Upper lobe of right lung (tissue), 1 donor: ENCODE measurements around the gene ATP8A1. TPM values are rescaled to one million over a fixed set of nuclear protein-coding genes. Genes with fewer than 3 reads are reported as not detected.

Experiments
- ATAC-seq: fragments of 200-7000 bp; cut with Tn5 transposase; one replicate; pipeline ENCODE4 v1.9.1; 2020; ENCODE audit warnings: mild to moderate bottlenecking, moderate library complexity
- DNase-seq: peaks from one replicate; pipeline ENCODE4 v3.0.0-alpha.2; 2020
- H3K27ac ChIP-seq: fragments of 200-600 bp; one replicate; pipeline ENCODE4 v1.8.0; 2022
- H3K27me3 ChIP-seq: fragments of 200-600 bp; one replicate; pipeline ENCODE4 v1.8.0; 2022; ENCODE audit warnings: mild to moderate bottlenecking
- H3K36me3 ChIP-seq: fragments of 200-600 bp; one replicate; pipeline ENCODE4 v1.8.0; 2022
- H3K4me1 ChIP-seq: fragments of 200-600 bp; one replicate; pipeline ENCODE4 v1.8.0; 2022
- H3K4me3 ChIP-seq: fragments of 200-600 bp; one replicate; pipeline ENCODE4 v1.8.0; 2022; ENCODE audit warnings: mild to moderate bottlenecking
- H3K9me3 ChIP-seq: fragments of 200-600 bp; one replicate; pipeline ENCODE4 v1.8.0; 2022
- intact Hi-C: fragments of 100-400 bp; cut with DNase I; formaldehyde crosslinking; loops from one replicate; pipeline ENCODE4 v1.11.0; 2022
- total RNA-seq: library from RNA; stranded (reverse); fragmentation: NEBNext Ultra II Directional; extraction: Animal tissue kit (Norgen Biotek cat#: 25700); gene quantifications from one replicate; pipeline ENCODE4 v1.2.1, GENCODE V29; 2021
- TF ChIP-seq, protein P1 (sequence below): fragments of 200-600 bp; IDR thresholded peaks from one replicate; pipeline ENCODE4 v1.8.0; 2022; ENCODE audit warnings: antibody characterized with exemption
- donor health status: DM: no; HTN: yes; CAD: no; lungs with severe emphysema.

The ATP8A1 gene
- total RNA-seq, 1 donor from 2014 or later = 79.3 TPM

DNA sequence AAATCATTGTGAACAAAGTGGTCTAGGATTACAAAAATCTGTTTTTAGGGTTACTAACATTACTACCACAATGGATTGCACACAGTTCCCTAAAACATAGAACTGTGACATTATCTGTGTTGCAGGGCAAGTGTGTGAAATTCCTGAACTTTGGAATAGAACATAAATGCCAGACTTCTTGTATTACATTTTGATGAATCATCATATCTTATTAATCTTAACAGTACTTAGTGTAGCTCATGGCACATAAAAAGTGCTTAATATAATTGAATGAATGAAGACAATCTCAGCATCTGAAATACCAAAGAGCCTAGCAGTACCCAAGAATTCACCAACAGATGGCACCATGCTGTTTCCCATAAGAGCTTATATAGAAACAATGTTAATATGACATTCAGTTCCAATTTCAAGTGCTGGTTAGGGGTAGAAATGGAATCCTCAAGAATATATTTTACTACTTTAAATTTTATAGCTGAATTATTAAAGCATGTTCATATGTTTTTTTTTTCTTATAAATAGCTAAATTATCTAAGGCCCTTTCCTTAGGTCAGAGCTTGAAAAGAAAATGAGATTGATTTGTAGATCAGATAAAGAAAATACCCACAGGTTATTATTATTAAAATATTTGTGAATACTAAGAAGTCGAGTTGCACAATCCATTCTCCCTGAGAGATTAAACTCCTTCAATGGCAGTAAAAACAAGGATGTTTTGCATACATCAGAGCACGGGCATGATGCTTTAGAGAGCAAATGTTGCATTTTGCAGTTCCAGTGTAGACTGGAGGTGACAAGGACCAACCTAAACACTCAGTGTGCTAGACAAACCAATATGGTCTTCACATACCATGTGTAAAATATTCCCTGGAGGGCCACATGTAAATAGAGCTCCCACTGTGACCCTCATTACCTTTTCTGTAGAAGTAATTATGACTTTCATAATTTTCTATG, 285.3 kb downstream of the ATP8A1 start:
- no peak overlapping the region for H3K4me3 ChIP-seq
- no peaks in the 10 kb centered on the region for H3K36me3 ChIP-seq
- no peak overlapping the region for H3K27ac ChIP-seq
- no peaks in the 10 kb centered on the region for H3K27me3 ChIP-seq
- ATAC-seq (peak; percentile 41), DNase-seq (no peak)
- TF ChIP-seq, protein P1, sequence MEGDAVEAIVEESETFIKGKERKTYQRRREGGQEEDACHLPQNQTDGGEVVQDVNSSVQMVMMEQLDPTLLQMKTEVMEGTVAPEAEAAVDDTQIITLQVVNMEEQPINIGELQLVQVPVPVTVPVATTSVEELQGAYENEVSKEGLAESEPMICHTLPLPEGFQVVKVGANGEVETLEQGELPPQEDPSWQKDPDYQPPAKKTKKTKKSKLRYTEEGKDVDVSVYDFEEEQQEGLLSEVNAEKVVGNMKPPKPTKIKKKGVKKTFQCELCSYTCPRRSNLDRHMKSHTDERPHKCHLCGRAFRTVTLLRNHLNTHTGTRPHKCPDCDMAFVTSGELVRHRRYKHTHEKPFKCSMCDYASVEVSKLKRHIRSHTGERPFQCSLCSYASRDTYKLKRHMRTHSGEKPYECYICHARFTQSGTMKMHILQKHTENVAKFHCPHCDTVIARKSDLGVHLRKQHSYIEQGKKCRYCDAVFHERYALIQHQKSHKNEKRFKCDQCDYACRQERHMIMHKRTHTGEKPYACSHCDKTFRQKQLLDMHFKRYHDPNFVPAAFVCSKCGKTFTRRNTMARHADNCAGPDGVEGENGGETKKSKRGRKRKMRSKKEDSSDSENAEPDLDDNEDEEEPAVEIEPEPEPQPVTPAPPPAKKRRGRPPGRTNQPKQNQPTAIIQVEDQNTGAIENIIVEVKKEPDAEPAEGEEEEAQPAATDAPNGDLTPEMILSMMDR = peak; percentile 60
- H3K9me3 ChIP-seq = no peaks in the 10 kb centered on the region
- H3K4me1 ChIP-seq = no peaks in the 10 kb centered on the region
- intact Hi-C loops = no loop called here

DNA sequence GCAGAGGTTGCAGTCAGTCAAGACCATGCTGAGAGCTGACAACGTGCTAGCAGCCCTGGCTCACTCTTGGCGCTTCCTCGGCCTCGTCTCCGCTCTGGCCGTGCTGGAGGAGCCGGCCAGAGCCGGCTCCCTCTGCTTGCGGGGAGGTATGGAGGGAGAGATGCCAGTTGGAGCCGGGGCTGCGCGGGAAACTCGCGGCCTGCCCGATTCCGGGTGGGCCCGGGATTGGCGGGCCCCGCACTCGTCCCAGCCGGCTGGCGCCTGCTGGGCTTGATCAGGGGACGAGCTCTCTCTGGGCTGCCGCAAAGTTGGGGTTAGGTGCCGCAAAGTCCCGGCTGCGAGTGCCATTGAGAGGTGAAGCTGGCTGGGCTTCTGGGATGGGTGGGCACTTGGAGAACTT, 287.4 kb downstream of the ATP8A1 start:
- ATAC-seq (no peak), DNase-seq (no peak)
- no peaks in the 10 kb centered on the region for H3K9me3 ChIP-seq
- no peaks in the 10 kb centered on the region for H3K36me3 ChIP-seq
- intact Hi-C loops = no loop called here
- no peaks in the 10 kb centered on the region for H3K4me1 ChIP-seq
- TF ChIP-seq, protein P1 = no peak
- no peaks in the 10 kb centered on the region for H3K27me3 ChIP-seq
- H3K27ac ChIP-seq = no peak overlapping the region
- H3K4me3 ChIP-seq = no peak overlapping the region

DNA sequence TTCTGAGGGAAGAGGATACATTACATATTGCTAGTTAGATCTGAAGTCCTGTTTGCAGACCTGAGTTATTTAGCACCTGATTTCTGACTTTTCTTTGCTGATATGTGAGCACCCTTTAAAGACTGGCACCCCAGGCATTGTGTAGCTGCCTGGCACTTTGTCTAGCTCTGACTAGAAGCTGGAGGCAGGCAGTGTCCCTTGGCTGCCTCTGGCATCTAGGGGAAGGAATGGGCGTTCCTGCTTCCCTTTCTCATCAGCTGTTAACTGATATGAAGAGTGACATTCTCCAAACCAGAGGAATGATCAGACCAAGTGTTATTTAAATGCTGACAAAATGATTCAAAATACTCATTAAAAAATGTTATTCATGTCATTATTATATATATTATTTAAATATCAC, 289.9 kb downstream of the ATP8A1 start:
- DNase-seq (no peak), ATAC-seq (no peak)
- H3K4me1 ChIP-seq = no peaks in the 10 kb centered on the region
- intact Hi-C loops = no loop called here
- H3K36me3 ChIP-seq = no peaks in the 10 kb centered on the region
- no peak overlapping the region for H3K27ac ChIP-seq
- H3K27me3 ChIP-seq = no peaks in the 10 kb centered on the region
- no peaks in the 10 kb centered on the region for H3K9me3 ChIP-seq
- TF ChIP-seq, protein P1 = no peak
- H3K4me3 ChIP-seq = no peak overlapping the region

DNA sequence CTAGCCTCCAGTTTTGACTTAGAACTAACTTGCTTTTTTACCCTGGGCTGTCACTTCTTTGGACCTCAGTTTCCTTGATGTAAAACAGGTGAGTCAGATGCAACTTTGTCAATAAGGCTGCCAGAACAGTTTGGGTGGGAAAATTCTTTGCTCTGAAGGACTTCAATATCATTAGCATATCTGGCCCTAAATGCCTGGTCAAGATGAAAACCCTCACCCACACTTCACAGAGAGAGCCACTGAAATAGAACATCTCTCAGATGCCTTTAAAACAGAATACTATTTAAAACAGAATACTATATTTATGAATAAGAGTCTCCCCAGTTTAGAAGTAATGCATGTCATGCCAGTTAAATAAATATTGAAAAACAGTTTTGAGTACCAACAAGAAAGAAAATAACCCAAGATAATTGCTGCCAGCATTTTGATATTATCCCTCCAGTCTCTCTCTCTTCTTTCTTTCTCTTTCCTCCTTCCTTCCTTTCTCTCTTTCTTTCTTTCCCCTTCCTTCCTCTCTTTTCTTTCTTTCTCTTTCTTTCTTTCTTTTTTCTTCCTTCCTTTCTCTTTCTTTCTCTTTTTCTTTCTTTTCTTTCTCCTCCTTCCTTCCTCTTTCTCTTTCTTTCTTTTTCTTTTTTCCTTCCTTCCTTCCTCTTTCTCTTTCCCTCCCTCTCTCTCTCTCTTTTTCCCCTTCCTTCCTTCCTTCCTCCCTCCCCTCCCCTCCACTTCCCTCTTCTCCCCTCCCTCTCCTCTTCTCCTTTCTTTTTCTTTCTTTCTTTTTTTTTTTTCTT, 292.4 kb downstream of the ATP8A1 start:
- TF ChIP-seq, protein P1 = no peak
- DNase-seq (no peak), ATAC-seq (no peak)
- intact Hi-C loops = no loop called here
- Histone ChIP-seq H3K4me1 (no peaks in the 10 kb centered on the region), H3K36me3 (no peaks in the 10 kb centered on the region), H3K4me3 (no peak overlapping the region), H3K9me3 (no peaks in the 10 kb centered on the region), H3K27ac (no peak overlapping the region), H3K27me3 (no peaks in the 10 kb centered on the region)

DNA sequence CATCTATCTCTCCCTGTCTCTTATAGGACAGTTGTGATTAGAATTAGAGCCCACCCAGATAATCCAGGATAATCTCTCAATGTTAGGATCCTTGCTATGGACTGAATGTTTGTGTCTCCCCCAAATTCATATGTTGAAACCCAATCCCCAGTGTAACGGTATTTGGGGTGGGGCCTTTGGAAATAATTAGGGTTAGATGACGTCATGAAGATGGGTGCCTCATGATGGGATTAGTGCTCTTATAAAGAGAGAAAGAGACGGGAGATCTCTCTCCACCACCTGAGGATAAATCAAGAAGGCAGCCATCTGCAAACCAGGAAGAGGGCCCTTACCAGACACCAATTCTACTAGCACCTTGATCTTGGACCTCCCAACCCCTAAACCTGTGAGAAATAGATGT, 293.3 kb downstream of the ATP8A1 start:
- TF ChIP-seq, protein P1 = no peak
- intact Hi-C loops = no loop called here
- H3K27me3 ChIP-seq = no peaks in the 10 kb centered on the region

More for the DNA sequence above, 293.3 kb downstream of the ATP8A1 start:
- DNase-seq (no peak), ATAC-seq (no peak)
- Histone ChIP-seq H3K4me1 (no peaks in the 10 kb centered on the region), H3K9me3 (no peaks in the 10 kb centered on the region), H3K4me3 (no peak overlapping the region), H3K27ac (no peak overlapping the region), H3K36me3 (no peaks in the 10 kb centered on the region)
